ENCODE results near the gene HJURP.
"Not testable (repeated sequence)": the region's sequence is repeated elsewhere in the genome, so short reads cannot be mapped to it uniquely, and the experiment has no call there.

HJURP gene

DNA sequence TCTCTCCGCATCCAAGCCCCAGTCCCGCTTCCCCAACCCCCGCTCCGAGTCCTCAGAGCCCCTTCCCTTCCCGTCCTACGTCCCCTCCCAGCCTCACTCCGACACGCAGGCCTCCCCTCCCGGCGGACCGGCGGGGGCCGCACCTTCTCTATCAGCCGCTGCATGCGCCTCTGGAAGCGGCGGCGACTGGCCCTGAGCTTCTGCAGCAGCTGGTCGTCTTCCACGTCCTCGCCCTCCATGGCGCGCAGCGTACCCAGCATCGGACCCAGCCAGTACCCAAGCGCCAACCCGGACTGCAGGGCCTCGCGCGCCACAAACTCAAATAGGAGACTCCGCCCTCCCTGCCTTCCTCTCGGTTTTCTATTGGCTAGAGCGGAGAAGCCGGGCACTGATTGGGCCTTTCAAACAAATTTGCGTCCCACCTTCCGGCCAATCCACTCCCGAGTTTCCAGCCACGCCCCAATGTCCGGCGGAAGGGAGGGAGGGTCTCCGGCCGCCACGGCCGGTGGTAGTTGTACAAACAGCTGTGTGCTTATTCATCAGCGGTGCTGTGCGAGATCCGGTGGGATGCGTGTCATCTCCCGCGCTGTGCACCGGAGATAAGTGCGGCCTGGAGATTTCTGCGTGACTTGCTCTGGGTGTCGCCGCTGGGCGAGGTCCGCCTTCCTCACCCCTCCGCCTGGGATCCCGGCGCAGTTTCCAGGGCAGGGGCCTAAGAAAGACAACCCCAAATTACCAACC is at the start of gene HJURP:
TSS of gene HJURP (minus strand) at position 295 of the 741 bp plus-strand sequence. CDS start at position 260, 35 bp downstream.
- DNase-seq (ENCODE audit: low spot score) = peak; percentile 96
- FAIRE-seq = peak; percentile 93

- no peak for FAIRE-seq
- no peak for DNase-seq (ENCODE audit: low spot score)
These were observed 47.5 kb upstream of the HJURP start for GRCh38 chr2:233901884-233902283.

- no peak for DNase-seq (ENCODE audit: low spot score)
- no peak for FAIRE-seq
These were observed 47.0 kb upstream of the HJURP start for GRCh38 chr2:233901367-233901766.

- DNase-seq (ENCODE audit: low spot score); FAIRE-seq: not testable (repeated sequence)
These were observed 41.9 kb upstream of the HJURP start for GRCh38 chr2:233896253-233896652.

DNA sequence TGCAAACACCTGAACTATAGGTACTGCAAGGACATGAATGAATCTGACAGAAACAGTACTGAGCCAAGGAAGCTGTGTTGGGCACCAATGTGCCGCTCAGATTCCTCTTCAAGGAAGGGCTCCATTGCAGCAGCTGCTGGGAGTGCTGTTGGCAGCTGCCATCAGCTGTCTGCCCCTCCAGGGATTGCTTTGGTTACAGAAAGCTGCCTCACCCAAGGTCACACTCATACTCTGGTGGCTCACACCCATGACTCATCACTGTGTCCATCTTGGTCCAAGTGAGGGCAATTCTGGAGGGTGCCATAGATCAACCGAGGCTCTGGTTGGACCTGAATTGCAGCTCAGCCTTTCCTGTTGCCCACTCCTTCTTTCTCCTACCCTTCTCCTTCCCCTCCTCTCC is 38.5 kb upstream of the HJURP start:
- FAIRE-seq (no peak), DNase-seq (ENCODE audit: low spot score) (no peak)

DNA sequence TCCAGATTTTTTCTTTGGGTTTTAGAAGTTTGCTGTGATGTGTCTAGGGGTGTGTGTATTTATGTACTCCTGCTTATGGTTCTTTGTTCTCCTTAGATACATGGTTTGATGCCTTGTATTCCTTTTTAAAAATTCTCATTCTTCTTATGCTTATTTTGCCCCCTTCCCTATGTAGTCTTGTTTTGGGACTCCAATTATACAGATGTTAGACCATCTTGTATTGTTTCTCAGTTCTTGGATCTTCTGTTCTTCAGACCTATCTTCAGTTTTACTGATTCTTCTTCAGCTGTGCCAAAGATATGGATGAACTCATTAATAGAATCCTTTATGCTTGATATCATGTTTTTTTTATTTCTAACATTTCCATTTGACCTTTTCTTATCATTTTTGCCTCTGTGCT is 28.0 kb upstream of the HJURP start:
- DNase-seq (ENCODE audit: low spot score) (no peak), FAIRE-seq (no peak)

GRCh38 chr2:233872125-233872524 is 17.8 kb upstream of the HJURP start:
- not testable (repeated sequence) for FAIRE-seq; DNase-seq (ENCODE audit: low spot score)

DNA sequence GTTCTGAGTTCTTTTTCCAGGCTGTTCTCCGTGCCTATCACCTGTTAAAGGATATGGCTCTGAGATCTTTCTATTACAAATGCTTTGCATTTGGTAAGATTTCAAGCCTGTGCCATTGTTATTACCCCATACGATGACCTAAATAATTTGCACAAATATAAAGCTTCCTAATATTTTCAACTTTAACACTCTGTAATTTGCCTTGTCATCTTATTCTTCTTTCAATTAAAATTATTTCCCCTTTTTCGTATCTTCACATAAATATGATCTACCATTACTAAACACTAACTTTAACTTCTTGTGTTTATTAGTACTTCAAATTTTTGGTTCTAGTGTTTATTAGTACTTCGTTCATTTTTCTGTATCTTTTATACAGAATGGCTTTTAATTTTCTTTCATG is 17.1 kb upstream of the HJURP start:
- peak; percentile 31 for FAIRE-seq
- no peak for DNase-seq (ENCODE audit: low spot score)

DNA sequence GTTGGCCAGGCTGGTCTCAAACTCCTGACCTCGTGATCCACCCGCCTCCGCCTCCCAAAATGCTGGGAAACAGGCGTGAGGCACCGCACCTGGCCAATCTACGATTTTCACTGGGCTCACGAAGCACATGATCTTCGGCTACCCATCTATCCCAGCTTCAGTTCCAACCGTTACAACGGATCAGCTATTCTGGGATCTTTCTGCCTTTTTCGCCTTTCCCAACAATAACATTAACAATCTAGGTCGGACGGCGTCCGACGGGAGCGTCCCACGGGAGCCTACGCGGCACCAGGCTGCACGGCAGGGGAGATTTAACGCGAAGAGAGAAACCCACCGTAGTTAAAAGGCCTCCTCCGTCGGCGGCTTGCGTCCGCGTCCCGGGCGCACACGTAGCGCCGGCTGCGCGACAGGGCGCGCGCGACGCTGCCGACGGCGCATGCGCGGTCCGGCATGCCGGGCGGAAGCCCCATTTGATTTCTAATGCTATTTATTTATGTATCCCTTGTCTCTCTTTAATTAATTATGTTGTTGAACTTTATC is 13.7 kb upstream of the HJURP start, which contains the start of gene MSL3B:
TSS of gene MSL3B (minus strand) at position 394 of the 540 bp plus-strand sequence.
- FAIRE-seq = no peak
- DNase-seq (ENCODE audit: low spot score) = no peak

GRCh38 chr2:233866479-233866878 is 12.1 kb upstream of the HJURP start:
- FAIRE-seq (no peak), DNase-seq (ENCODE audit: low spot score) (no peak)

GRCh38 chr2:233865838-233866237 is 11.5 kb upstream of the HJURP start:
- DNase-seq (ENCODE audit: low spot score) = no peak
- no peak for FAIRE-seq

- no peak for FAIRE-seq
- DNase-seq (ENCODE audit: low spot score) = no peak
These were observed 8.0 kb upstream of the HJURP start for GRCh38 chr2:233862261-233862768.

DNA sequence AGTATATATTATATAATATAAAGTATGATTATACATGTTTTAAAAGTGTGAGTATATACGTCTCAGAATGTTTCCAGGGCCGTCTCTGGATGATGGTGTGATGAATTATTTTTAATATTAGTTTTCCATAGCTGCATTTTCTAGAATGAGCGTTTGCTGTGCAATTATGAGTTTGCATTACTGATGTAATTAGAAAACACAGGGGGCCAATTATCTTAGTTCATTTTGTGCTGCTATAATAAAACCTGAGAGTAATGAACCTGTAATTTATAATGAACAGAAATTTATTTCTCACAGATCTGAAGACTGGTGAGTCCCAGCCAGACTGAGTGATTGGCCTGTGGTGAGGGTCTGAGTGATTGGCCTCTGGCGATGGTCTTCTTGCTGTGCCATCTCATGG is 4.0 kb upstream of the HJURP start:
- DNase-seq (ENCODE audit: low spot score) (no peak), FAIRE-seq (no peak)

DNA sequence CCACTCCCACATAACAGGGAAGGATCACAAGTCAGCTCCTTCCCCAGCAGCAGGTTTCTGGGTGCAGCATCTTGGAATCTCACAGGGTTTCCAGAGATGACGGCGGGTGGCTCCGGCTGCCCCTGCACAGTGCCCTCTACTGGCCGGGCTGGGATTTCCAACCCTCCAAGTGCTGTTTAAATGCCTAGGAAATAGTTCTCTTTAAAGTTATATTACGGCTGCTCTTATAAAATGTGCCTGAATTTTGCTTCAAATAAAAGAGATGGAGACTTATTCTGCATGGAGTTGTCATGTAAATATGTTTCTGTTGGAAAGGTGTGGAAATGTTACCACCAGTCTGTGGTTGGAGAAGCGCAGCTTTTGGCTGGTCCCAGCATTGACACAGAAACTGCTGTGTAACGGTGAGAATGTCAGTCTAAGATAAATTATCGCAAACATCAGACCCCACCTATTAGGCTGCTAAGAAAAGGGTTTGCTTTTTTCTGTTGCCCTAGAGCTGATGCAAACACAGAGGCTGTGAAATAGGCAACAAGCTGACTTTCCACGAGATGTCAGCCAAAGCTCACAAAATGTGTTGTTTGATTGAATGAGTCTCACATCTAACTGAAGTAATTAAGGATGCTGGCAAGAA is 3.3 kb upstream of the HJURP start:
- no peak for DNase-seq (ENCODE audit: low spot score)
- no peak for FAIRE-seq

GRCh38 chr2:233856184-233856583 is 1.8 kb upstream of the HJURP start:
- DNase-seq (ENCODE audit: low spot score) (no peak), FAIRE-seq (no peak)

- FAIRE-seq (no peak), DNase-seq (ENCODE audit: low spot score) (no peak)
These were observed 1.0 kb upstream of the HJURP start for GRCh38 chr2:233855345-233855744.

- no peak for FAIRE-seq
- no peak for DNase-seq (ENCODE audit: low spot score)
These were observed 473 bp downstream of the HJURP start for GRCh38 chr2:233853883-233854240.

DNA sequence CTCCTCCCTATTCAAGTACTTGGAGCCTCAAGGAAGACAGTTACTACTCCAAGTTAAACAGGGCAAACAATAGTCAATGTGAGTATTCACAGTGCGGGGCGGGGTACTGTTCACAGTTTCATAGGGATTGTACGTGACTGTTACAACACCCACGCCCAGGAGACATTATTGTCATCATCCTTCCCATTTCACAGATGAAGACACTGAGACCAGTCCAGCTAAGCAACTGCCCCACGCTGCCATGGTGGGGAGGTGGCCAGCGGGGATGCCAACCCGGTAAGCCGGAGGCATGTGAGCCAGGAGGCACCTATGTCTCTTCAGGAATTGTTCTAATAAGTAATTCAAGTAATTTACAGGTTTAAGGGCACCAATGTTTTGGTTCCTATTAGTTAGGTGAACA is 982 bp downstream of the HJURP start:
- FAIRE-seq (no peak), DNase-seq (ENCODE audit: low spot score) (no peak)

- no peak for FAIRE-seq
- DNase-seq (ENCODE audit: low spot score) = no peak
These were observed 2.3 kb downstream of the HJURP start for GRCh38 chr2:233852056-233852455.

- DNase-seq (ENCODE audit: low spot score) = no peak
- no peak for FAIRE-seq
These were observed 3.2 kb downstream of the HJURP start for GRCh38 chr2:233851169-233851568.

- FAIRE-seq (no peak), DNase-seq (ENCODE audit: low spot score) (no peak)
These were observed 3.6 kb downstream of the HJURP start for GRCh38 chr2:233850745-233851144.

GRCh38 chr2:233849607-233850271 is 4.6 kb downstream of the HJURP start:
- no peak for FAIRE-seq
- DNase-seq (ENCODE audit: low spot score) = no peak

Measured in RCC 7860 (cell line).